D721Med (cell line): ENCODE measurements around the gene GDI1.

Source experiments
- DNase-seq: peaks from one replicate; pipeline ENCODE4 v3.0.0; 2011; ENCODE audit warnings: low spot score; ENCODE audit not compliant: insufficient read length
- FAIRE-seq: peaks from 2 replicates; lab custom pipeline; 2011; peaks lifted over from hg19 to GRCh38; lab: Jason Lieb, UNC
- CTCF ChIP-seq: IDR thresholded peaks from 2 replicates; pipeline ENCODE4 v1.5.1; 2012; ENCODE audit warnings: mild to moderate bottlenecking, control low read depth; ENCODE audit not compliant: insufficient read depth; ENCODE audit errors: missing control alignments

GDI1 gene

GRCh38 chrX:154436374-154436982 lies 476 bp upstream of the GDI1 start:
- FAIRE-seq (no peak), DNase-seq (peak; percentile 67)
- no peak for TF ChIP-seq CTCF

- TF ChIP-seq CTCF, result no peak
- FAIRE-seq (no peak), DNase-seq (no peak)
These were observed 1.3 kb downstream of the GDI1 start for GRCh38 chrX:154437971-154438893.

- DNase-seq (no peak), FAIRE-seq (no peak)
- no peak for TF ChIP-seq CTCF
These were observed 2.9 kb downstream of the GDI1 start for GRCh38 chrX:154439841-154440240.

- FAIRE-seq (no peak), DNase-seq (no peak)
These were observed 3.8 kb downstream of the GDI1 start for GRCh38 chrX:154440623-154441357.

GRCh38 chrX:154441564-154441963 lies 4.6 kb downstream of the GDI1 start:
- DNase-seq, result no peak
- no peak for TF ChIP-seq CTCF
- no peak for FAIRE-seq

More at GRCh38 chrX:154440623-154441357, 3.8 kb downstream of the GDI1 start:
- TF ChIP-seq CTCF, result no peak

- DNase-seq, result no peak
- no peak for FAIRE-seq
- no peak for TF ChIP-seq CTCF
These were observed 5.2 kb downstream of the GDI1 start for GRCh38 chrX:154441984-154442707.
